CD4-positive, alpha-beta T cell treated with Interleukin-21 for 1 hour (primary cell): Measurements from ENCODE around the gene MGRN1.

Experiments
- DNase-seq: peaks from one replicate; pipeline ENCODE4 v3.0.0-alpha.2; 2020

Gene MGRN1

GRCh38 chr16:4654964-4655590, 30.5 kb downstream of the MGRN1 start:
- DNase-seq = no peak

- DNase-seq = no peak
Observed at GRCh38 chr16:4655801-4656200, 31.2 kb downstream of the MGRN1 start.

- no peak for DNase-seq
Observed at GRCh38 chr16:4656221-4656620, 31.6 kb downstream of the MGRN1 start.

GRCh38 chr16:4656695-4657686, 32.4 kb downstream of the MGRN1 start:
- DNase-seq = no peak

- no peak for DNase-seq
Observed at GRCh38 chr16:4659363-4660353, 35.0 kb downstream of the MGRN1 start.

- peak; percentile 79 for DNase-seq
Observed at GRCh38 chr16:4660454-4661007, 35.9 kb downstream of the MGRN1 start.

- DNase-seq = no peak
Observed at GRCh38 chr16:4661661-4662060, 37.0 kb downstream of the MGRN1 start.

- DNase-seq = no peak
Observed at GRCh38 chr16:4663465-4663776, 38.8 kb downstream of the MGRN1 start.

- DNase-seq = peak; percentile 24
Observed at GRCh38 chr16:4663777-4664465, 39.3 kb downstream of the MGRN1 start.

- peak; percentile 71 for DNase-seq
Observed at GRCh38 chr16:4664538-4665418, 40.2 kb downstream of the MGRN1 start.

- DNase-seq = no peak
Observed at GRCh38 chr16:4666537-4667202, 42.0 kb downstream of the MGRN1 start.

GRCh38 chr16:4667203-4667963, 42.8 kb downstream of the MGRN1 start:
- no peak for DNase-seq

GRCh38 chr16:4668313-4668960, 43.8 kb downstream of the MGRN1 start:
- no peak for DNase-seq

- no peak for DNase-seq
Observed at GRCh38 chr16:4673387-4674046, 48.9 kb downstream of the MGRN1 start.

GRCh38 chr16:4674926-4675530, 50.4 kb downstream of the MGRN1 start:
- no peak for DNase-seq

GRCh38 chr16:4675864-4676786, 51.5 kb downstream of the MGRN1 start:
- DNase-seq = peak; percentile 76

GRCh38 chr16:4676831-4677230, 52.2 kb downstream of the MGRN1 start:
- no peak for DNase-seq
